ENCODE data around the gene ATG5.
A peak's percentile ranks its signal among the peaks of the same experiment; 100 is the strongest.

Gene ATG5

GRCh38 chr6:106177786-106178185 lies 147.8 kb downstream of the ATG5 start:
- no peak for DNase-seq

GRCh38 chr6:106173124-106173879 lies 152.3 kb downstream of the ATG5 start:
- no peak for DNase-seq

- DNase-seq: no peak
These were observed 155.3 kb downstream of the ATG5 start for GRCh38 chr6:106170030-106170791.

GRCh38 chr6:106169517-106169916 lies 156.0 kb downstream of the ATG5 start:
- DNase-seq: no peak

GRCh38 chr6:106168097-106168888 lies 157.3 kb downstream of the ATG5 start:
- DNase-seq: no peak

GRCh38 chr6:106167096-106167814 lies 158.3 kb downstream of the ATG5 start:
- DNase-seq: no peak

- DNase-seq: no peak
These were observed 159.6 kb downstream of the ATG5 start for GRCh38 chr6:106165885-106166485.

GRCh38 chr6:106163966-106164877 lies 161.3 kb downstream of the ATG5 start:
- DNase-seq: peak; percentile 65

- peak; percentile 59 for DNase-seq
These were observed 162.1 kb downstream of the ATG5 start for GRCh38 chr6:106163446-106163965.

GRCh38 chr6:106162921-106163320 lies 162.6 kb downstream of the ATG5 start:
- no peak for DNase-seq

GRCh38 chr6:106161893-106162292 lies 163.7 kb downstream of the ATG5 start:
- DNase-seq: no peak

GRCh38 chr6:106161311-106161874 lies 164.2 kb downstream of the ATG5 start:
- DNase-seq: no peak

- no peak for DNase-seq
These were observed 165.4 kb downstream of the ATG5 start for GRCh38 chr6:106160189-106160588.

GRCh38 chr6:106159531-106159940 lies 166.0 kb downstream of the ATG5 start:
- DNase-seq: no peak

- DNase-seq: no peak
These were observed 166.7 kb downstream of the ATG5 start for GRCh38 chr6:106158816-106159215.

GRCh38 chr6:106156863-106157262 lies 168.7 kb downstream of the ATG5 start:
- DNase-seq: no peak

- no peak for DNase-seq
These were observed 169.1 kb downstream of the ATG5 start for GRCh38 chr6:106156413-106156812.

- DNase-seq: no peak
These were observed 170.2 kb downstream of the ATG5 start for GRCh38 chr6:106155219-106155830.

GRCh38 chr6:106154326-106154725 lies 171.2 kb downstream of the ATG5 start:
- no peak for DNase-seq

- DNase-seq: no peak
These were observed 172.6 kb downstream of the ATG5 start for GRCh38 chr6:106152952-106153351.
